Measurements from ENCODE around the gene VAMP5. TPM values are rescaled to one million over a fixed set of nuclear protein-coding genes. Genes with fewer than 3 reads are reported as not detected.

The VAMP5 gene
- total and polyA plus RNA-seq, 2 donors (not counting 3 experiments of a cell fraction or from before 2014, with no cell fraction given) = 186 to 624 TPM

DNA sequence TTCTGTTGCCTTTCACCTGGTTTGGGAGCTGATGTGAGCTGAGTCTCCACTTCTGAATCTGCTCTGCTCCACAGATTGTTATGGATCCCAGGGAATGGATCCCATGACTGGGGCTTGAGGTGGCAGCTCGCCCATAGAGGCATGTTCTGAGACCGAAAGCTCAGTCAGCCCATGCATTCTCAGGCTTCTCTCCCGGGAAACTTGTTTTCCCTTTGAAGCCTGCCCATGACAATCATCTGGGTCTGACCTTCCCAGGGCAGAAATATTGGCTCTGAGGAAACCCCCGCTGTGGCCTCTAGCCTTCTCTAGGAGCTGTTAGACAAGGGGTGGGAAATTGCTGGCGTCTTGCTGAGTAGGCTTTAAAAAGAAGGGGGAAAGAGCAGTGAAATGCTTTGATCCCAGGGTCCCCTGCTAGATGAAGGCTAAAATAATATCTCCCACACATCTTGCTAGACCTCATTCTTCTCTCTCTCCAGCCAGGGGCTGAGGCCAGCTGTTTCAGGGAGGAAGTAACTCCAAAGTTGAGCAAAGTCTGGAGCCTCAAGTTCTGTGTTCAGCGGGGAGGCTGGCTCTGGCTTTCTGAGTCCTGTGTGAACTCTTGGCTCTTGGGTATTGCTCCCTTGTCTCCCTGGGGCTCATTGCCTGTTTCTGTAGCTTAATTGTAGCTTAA is 4.8 kb upstream of the VAMP5 start:
- H3K9me1 ChIP-seq (replicated peaks; ENCODE audit: control insufficient read depth, extremely low read depth, insufficient read depth, low read length) = no peaks in the 10 kb centered on the region
- H3K4me1 ChIP-seq (ENCODE audit: control insufficient read depth, extremely low read depth, insufficient read depth, low read length) = peaks cover 28% of the 10 kb centered on the region
- no peaks in the 10 kb centered on the region for H3K9me3 ChIP-seq (replicated peaks; ENCODE audit: control insufficient read depth, insufficient read depth, low read length)
- H3K27ac ChIP-seq (ENCODE audit: insufficient read depth, low read depth, low read length) = no peak overlapping the region
- H3K79me2 ChIP-seq (ENCODE audit: control insufficient read depth, insufficient read depth, low read length) = no peaks in the 10 kb centered on the region
- dilution Hi-C loops (cut with MboI; ENCODE audit: extremely low pct_ligation_motif_present, low sequenced_read_pairs) = no loop called here
- no peak for DNase-seq (ENCODE audit: low read depth, low spot score)
- H3K36me3 ChIP-seq (ENCODE audit: control insufficient read depth in 2 of 2, extremely low read depth in 1 of 2, insufficient read depth in 2 of 2, low read length in 2 of 2) = no peaks in the 10 kb centered on the region
- POLR2A ChIA-PET = no interaction called here
- BruUV-seq (replicated peaks) = no TSS peak
- no peak for FAIRE-seq
- CTCF ChIA-PET = interaction anchor here (2.4 kb wide), 1 partner anchor 29 kb away, joined by 5 read pairs; no protein-coding TSS in a partner anchor
- no peak overlapping the region for H3K9ac ChIP-seq (replicated peaks; ENCODE audit: extremely low read depth, insufficient read depth, low read length)
- TF ChIP-seq POLR2AphosphoS5 (IDR thresholded peaks at IDR 0.05; ENCODE audit: insufficient read depth, low read depth, low read length) (no peak), GATA2 (IDR thresholded peaks at IDR 0.05; ENCODE audit: insufficient read depth, insufficient read length, low read depth, low read length) (no peak), FOS (IDR thresholded peaks at IDR 0.05; ENCODE audit: borderline replicate concordance, insufficient read depth, low read length) (no peak), POLR2A (IDR thresholded peaks at IDR 0.05; ENCODE audit: low read depth, low read length) (no peak), MYC (IDR thresholded peaks at IDR 0.05; ENCODE audit: low read depth, low read length) (no peak), JUN (IDR thresholded peaks at IDR 0.05; ENCODE audit: borderline replicate concordance, insufficient read depth, insufficient read length, low read depth) (no peak), EZH2 (IDR thresholded peaks at IDR 0.05; ENCODE audit: borderline replicate concordance, low read depth, low read length, severe bottlenecking) (no peak)
- TF ChIP-seq, protein P1, sequence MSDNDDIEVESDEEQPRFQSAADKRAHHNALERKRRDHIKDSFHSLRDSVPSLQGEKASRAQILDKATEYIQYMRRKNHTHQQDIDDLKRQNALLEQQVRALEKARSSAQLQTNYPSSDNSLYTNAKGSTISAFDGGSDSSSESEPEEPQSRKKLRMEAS (IDR thresholded peaks at IDR 0.05; ENCODE audit: insufficient read depth, insufficient read length) = no peak
- TF ChIP-seq, protein P2, sequence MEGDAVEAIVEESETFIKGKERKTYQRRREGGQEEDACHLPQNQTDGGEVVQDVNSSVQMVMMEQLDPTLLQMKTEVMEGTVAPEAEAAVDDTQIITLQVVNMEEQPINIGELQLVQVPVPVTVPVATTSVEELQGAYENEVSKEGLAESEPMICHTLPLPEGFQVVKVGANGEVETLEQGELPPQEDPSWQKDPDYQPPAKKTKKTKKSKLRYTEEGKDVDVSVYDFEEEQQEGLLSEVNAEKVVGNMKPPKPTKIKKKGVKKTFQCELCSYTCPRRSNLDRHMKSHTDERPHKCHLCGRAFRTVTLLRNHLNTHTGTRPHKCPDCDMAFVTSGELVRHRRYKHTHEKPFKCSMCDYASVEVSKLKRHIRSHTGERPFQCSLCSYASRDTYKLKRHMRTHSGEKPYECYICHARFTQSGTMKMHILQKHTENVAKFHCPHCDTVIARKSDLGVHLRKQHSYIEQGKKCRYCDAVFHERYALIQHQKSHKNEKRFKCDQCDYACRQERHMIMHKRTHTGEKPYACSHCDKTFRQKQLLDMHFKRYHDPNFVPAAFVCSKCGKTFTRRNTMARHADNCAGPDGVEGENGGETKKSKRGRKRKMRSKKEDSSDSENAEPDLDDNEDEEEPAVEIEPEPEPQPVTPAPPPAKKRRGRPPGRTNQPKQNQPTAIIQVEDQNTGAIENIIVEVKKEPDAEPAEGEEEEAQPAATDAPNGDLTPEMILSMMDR (IDR thresholded peaks at IDR 0.05; ENCODE audit: extremely low read depth in 1 of 2, insufficient read depth in 1 of 2, low read depth in 1 of 2, low read length in 2 of 2) = no peak
- H3K4me3 ChIP-seq (replicated peaks in 1 of 3; ENCODE audit: insufficient read depth in 1 of 3, low read depth in 1 of 3, low read length in 3 of 3) = no peak overlapping the region
- H3K27me3 ChIP-seq (ENCODE audit: control insufficient read depth in 2 of 2, insufficient read depth in 2 of 2, low read length in 2 of 2) = no peaks in the 10 kb centered on the region
- intact Hi-C loops (cut with micrococcal nuclease) = loop anchor here (1.0 kb wide), 1 partner anchor 8 kb away; no protein-coding TSS in a partner anchor
- H2AFZ ChIP-seq (ENCODE audit: low read depth, low read length) = no peak overlapping the region
- H4K20me1 ChIP-seq (replicated peaks; ENCODE audit: control insufficient read depth, extremely low read depth, insufficient read depth, low read length) = no peaks in the 10 kb centered on the region
- H3K4me2 ChIP-seq (ENCODE audit: insufficient read depth, low read length) = no peak overlapping the region
